Karpas-422 (cell line): ENCODE measurements around the gene ZNF652. TPM values are rescaled to one million over a fixed set of nuclear protein-coding genes. Genes with fewer than 3 reads are reported as not detected.

ENCODE experiments used
- DNase-seq: peaks from one replicate; pipeline ENCODE4 v3.0.0-alpha.2; 2015
- H2AFZ ChIP-seq: fragments of 200-600 bp; sonication (generic); 2 replicates; pipeline ENCODE4 v1.6.1; 2014; ENCODE audit warnings: antibody characterized with exemption, low read length, mixed read lengths
- H3K27ac ChIP-seq: fragments of 200-600 bp; sonication (generic); 2 replicates; pipeline ENCODE4 v1.5.1; 2014; ENCODE audit warnings: mild to moderate bottlenecking, low read length, moderate library complexity
- H3K27me3 ChIP-seq: fragments of 200-600 bp; sonication (generic); 2 replicates; pipeline ENCODE4 v1.6.1; 2014; ENCODE audit warnings: low read length, mixed read lengths
- H3K36me3 ChIP-seq: fragments of 200-600 bp; sonication (generic); 2 replicates; pipeline ENCODE4 v1.6.1; 2014; ENCODE audit warnings: low read length, mixed read lengths; ENCODE audit not compliant: insufficient read depth
- H3K4me1 ChIP-seq: fragments of 200-600 bp; sonication (generic); 2 replicates; pipeline ENCODE4 v1.6.1; 2014; ENCODE audit warnings: mild to moderate bottlenecking, low read length, mixed read lengths
- H3K4me2 ChIP-seq: fragments of 200-600 bp; sonication (generic); 2 replicates; pipeline ENCODE4 v1.6.1; 2014; ENCODE audit warnings: low read length, low read depth, mild to moderate bottlenecking; ENCODE audit not compliant: poor library complexity, severe bottlenecking
- H3K4me3 ChIP-seq: fragments of 200-600 bp; sonication (generic); 2 replicates; pipeline ENCODE4 v1.5.1; 2014; ENCODE audit warnings: mild to moderate bottlenecking, antibody characterized with exemption, low read length, mixed read lengths
- H3K79me2 ChIP-seq: fragments of 200-600 bp; sonication (generic); 2 replicates; pipeline ENCODE4 v1.6.1; 2014; ENCODE audit warnings: mild to moderate bottlenecking, low read length, mixed read lengths
- H3K9ac ChIP-seq: fragments of 200-600 bp; sonication (generic); 2 replicates; pipeline ENCODE4 v1.6.0; 2014; ENCODE audit warnings: low read length
- H3K9me2 ChIP-seq: fragments of 200-600 bp; sonication (generic), shearing (Covaris generic); replicated peaks from 2 replicates; pipeline ENCODE4 v1.6.0; 2014; ENCODE audit warnings: mild to moderate bottlenecking, low read length, moderate library complexity; ENCODE audit not compliant: insufficient read depth
- H3K9me3 ChIP-seq: fragments of 300-700, 200-600 bp; sonication (generic); 2 replicates; pipeline ENCODE4 v1.6.1; 2014; ENCODE audit warnings: low read length, mixed read lengths
- H4K20me1 ChIP-seq: fragments of 200-600 bp; sonication (generic); 2 replicates; pipeline ENCODE4 v1.6.1; 2014; ENCODE audit warnings: mild to moderate bottlenecking, antibody characterized with exemption, low read length, low read depth; ENCODE audit not compliant: insufficient read depth
- total RNA-seq: library from RNA; depleted of rRNA; stranded (reverse); fragments of >200 nt; shearing (Covaris generic); gene quantifications from 2 replicates; pipeline ENCODE4 v1.2.3, GENCODE V29; 2014; ENCODE audit warnings: low replicate concordance; rRNA removed

The ZNF652 gene
- 47.7 and 84.1 TPM in 2 replicates for total RNA-seq

DNA sequence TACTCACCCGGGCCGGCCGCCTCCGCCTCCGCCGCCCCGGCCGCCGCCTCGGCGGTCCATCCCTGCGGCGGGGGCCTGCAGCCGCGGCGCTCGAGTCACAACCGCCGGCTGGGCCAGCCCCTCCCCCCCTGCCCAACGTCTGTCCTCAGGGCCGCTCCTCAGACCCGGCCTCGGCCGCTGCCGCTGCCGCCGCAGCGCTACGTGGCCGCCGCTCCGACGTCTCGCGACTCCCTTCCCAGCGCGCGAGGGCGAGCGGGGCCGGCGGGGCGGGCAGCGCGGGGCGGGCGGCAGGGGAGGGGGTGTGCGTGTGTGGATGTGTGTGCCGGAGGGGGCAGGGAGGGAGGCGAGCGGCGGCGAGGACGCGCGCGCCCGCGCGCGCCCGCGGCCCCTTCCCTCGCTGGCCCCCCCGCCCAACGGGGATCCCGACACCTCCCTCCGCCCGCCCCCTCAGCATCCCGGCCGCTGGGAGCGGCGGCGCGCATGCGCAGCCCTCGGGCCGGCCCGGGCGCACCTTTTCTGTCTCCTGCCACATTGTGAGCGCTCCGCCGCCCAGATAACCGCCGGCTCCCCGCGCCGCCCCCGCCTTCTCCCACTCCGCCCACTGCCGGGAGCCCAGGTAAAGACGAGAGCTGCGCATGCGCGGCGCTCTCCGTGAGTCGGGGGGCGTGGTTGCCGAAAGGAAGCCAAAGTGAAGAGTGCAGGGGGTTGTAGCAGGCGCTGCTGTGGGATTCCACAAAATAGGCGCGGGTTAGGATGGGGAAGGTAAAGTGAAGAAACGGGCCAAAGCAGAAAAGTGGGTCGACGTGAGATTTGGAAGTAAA is at the start of gene ZNF652:
TSS of gene ZNF652 (minus strand) at position 349 of the 821 bp plus-strand sequence. CDS start 44,525 bp downstream, outside the sequence.
- H3K9ac ChIP-seq: peak within 1 kb of the TSS; percentile 96
- H3K4me2 ChIP-seq: peak within 1 kb of the TSS; percentile 98
- peak within 1 kb of the TSS; percentile 89 for H3K4me3 ChIP-seq
- no peaks in the 10 kb centered on the region for H3K9me3 ChIP-seq
- DNase-seq: peak; percentile 99
- peak within 1 kb of the TSS; percentile 96 for H3K27ac ChIP-seq
- H3K79me2 ChIP-seq: peaks cover 45% of the 10 kb centered on the region
- H3K36me3 ChIP-seq: no peaks in the 10 kb centered on the region
- peak within 1 kb of the TSS; percentile 88 for H2AFZ ChIP-seq
- H3K27me3 ChIP-seq: no peaks in the 10 kb centered on the region
- no peaks in the 10 kb centered on the region for H3K9me2 ChIP-seq
- H3K4me1 ChIP-seq: peaks cover 51% of the 10 kb centered on the region
- H4K20me1 ChIP-seq: peaks cover 28% of the 10 kb centered on the region

DNA sequence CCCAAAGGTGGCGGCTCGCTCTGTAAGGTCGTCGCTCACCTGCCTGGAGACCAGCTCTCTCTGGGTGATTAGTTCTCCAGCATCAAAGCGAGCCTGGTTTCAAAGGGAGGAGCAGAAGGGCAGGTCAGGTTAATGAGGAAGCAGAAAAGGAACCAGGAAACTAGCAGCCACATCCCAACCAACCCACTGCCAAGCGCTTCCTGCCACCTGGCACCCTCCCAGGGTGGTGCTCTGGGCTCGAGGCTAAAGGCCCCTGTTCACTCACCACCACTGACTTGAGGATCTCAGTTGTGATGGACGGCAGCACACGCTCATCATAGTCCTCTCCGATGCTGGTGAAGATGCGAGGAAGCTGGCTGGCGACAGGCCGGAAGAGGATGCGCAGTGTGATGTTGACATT is 47.0 kb upstream of the ZNF652 start:
- H3K4me2 ChIP-seq: no peak overlapping the region
- H3K9me3 ChIP-seq: no peaks in the 10 kb centered on the region
- no peak overlapping the region for H3K27ac ChIP-seq
- H3K4me3 ChIP-seq: no peak overlapping the region
- peaks cover 8% of the 10 kb centered on the region for H3K4me1 ChIP-seq
- H3K79me2 ChIP-seq: peaks cover 23% of the 10 kb centered on the region
- H3K36me3 ChIP-seq: peaks cover 57% of the 10 kb centered on the region
- no peak overlapping the region for H2AFZ ChIP-seq
- H4K20me1 ChIP-seq: peaks cover 3% of the 10 kb centered on the region; the same call in 1 of the 2 replicates
- H3K9me2 ChIP-seq: no peaks in the 10 kb centered on the region
- H3K9ac ChIP-seq: no peak overlapping the region
- no peaks in the 10 kb centered on the region for H3K27me3 ChIP-seq
- DNase-seq: no peak

DNA sequence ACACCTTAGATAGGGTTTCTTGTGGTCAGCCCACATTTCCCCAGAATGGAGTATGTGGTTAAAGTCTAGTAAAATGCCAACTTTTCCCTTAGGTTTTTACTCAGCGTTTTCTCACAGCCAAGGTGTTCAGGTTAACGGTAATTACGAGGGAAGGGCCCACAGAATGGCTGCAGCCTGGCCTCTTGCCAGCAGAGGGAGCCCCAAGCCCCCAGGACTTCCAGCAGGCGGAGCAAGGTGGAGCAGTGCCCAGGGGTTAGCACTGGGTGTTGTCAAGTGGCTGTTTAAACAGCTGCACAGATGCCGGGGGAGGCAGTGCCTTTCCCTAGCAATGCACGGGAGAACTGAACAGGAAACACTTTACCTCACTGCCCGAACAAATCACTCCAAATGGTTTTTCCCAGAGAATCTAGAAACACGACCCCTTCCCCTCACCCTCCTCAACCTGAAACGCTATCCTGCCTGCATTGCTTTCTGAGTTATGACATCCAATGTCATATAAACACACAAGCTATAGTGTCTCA is 46.0 kb upstream of the ZNF652 start:
- Histone ChIP-seq H3K27ac (no peak overlapping the region), H4K20me1 (peaks cover 3% of the 10 kb centered on the region; the same call in 1 of the 2 replicates), H3K4me2 (no peak overlapping the region), H2AFZ (no peak overlapping the region), H3K4me3 (no peak overlapping the region), H3K27me3 (no peaks in the 10 kb centered on the region), H3K9me3 (no peaks in the 10 kb centered on the region), H3K9ac (no peak overlapping the region), H3K79me2 (peaks cover 13% of the 10 kb centered on the region), H3K36me3 (peaks cover 58% of the 10 kb centered on the region), H3K9me2 (no peaks in the 10 kb centered on the region), H3K4me1 (no peaks in the 10 kb centered on the region; the same call in 1 of the 2 replicates)
- peak; percentile 94 for DNase-seq

DNA sequence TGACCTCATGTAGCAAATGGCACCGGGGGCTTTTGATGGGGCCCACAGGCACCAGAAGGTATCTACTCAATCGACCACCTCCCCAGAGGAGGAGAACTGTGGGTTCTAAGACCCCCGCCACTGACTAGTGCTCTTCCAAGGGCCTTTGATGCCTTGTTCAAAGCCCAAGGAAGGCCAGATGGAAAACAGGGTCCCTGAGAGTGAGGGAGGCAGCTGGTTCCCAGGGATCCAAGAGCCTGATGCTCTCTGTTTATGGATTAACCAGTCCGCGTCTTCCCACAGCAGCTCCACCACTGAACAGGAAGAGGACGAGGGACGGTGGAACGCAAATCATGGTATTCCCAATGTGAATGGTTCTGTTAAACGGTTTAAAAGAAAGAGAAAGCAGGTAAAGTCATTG is 45.0 kb upstream of the ZNF652 start:
- no peak overlapping the region for H2AFZ ChIP-seq
- H3K27me3 ChIP-seq: no peaks in the 10 kb centered on the region
- H3K9ac ChIP-seq: no peak overlapping the region
- no peak overlapping the region for H3K27ac ChIP-seq
- peaks cover 3% of the 10 kb centered on the region; the same call in 1 of the 2 replicates for H4K20me1 ChIP-seq
- H3K9me2 ChIP-seq: no peaks in the 10 kb centered on the region
- no peaks in the 10 kb centered on the region for H3K9me3 ChIP-seq
- peaks cover 52% of the 10 kb centered on the region for H3K36me3 ChIP-seq
- no peak overlapping the region for H3K4me3 ChIP-seq
- no peak overlapping the region for H3K4me2 ChIP-seq
- H3K4me1 ChIP-seq: no peaks in the 10 kb centered on the region
- DNase-seq: no peak
- peaks cover 4% of the 10 kb centered on the region for H3K79me2 ChIP-seq

DNA sequence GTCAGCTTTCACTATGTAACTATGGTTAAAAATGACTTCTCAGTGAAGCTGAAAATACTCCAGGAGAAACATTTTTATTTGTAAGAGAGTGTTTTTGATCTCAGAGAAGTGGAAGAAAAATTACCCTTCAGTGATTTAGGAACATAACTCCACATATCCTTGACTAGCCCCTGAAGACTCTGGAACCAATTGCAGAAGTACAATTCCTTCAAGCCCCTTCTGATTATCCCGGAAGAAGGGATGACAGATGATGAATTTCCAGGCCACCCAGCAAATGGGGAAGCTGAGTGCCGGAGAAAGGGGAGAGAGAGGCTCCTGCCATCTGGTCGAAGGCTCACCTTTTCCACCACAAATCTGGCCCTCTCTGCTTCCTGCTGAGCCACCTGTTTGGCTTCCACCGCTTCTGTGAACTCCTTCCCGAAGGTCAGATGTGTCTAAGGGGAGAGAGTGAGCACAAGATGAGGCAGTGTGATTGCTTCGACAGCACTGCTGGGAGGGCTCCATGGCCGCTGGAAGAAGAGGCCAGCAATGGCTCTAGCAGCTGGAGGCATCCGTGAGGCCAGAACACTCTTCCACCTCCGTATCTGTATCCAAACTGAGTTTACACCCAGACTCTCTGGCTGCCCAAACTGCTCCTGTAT is 44.5 kb upstream of the ZNF652 start:
- Histone ChIP-seq H3K9ac (no peak overlapping the region), H3K4me1 (no peaks in the 10 kb centered on the region), H4K20me1 (peaks cover 1% of the 10 kb centered on the region; the same call in 1 of the 2 replicates), H3K27me3 (no peaks in the 10 kb centered on the region), H3K9me3 (no peaks in the 10 kb centered on the region), H3K4me3 (no peak overlapping the region), H3K9me2 (no peaks in the 10 kb centered on the region), H3K79me2 (no peaks in the 10 kb centered on the region), H3K27ac (no peak overlapping the region), H3K36me3 (peaks cover 46% of the 10 kb centered on the region), H2AFZ (no peak overlapping the region), H3K4me2 (no peak overlapping the region)
- DNase-seq: no peak

DNA sequence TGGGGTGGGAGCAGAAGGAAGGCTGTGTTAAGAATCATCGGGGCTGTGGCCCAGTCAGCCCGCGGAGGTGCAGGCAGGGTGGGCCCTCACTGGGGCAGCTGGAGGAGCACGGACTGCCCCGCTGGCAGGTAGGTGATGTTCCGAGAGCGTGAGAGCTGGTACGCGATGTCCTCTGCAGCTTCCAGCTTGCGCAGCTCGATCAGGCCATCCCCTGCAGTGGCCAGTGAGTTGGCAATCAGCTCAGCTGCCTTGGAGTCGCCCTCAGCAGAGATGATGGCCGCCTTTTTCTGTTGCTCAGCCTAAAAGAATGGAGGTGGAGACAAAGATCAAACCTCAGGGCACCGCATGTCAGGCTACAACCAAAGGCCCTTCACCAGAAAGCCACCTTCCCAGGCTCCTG is 42.9 kb upstream of the ZNF652 start:
- no peak overlapping the region for H3K27ac ChIP-seq

DNA sequence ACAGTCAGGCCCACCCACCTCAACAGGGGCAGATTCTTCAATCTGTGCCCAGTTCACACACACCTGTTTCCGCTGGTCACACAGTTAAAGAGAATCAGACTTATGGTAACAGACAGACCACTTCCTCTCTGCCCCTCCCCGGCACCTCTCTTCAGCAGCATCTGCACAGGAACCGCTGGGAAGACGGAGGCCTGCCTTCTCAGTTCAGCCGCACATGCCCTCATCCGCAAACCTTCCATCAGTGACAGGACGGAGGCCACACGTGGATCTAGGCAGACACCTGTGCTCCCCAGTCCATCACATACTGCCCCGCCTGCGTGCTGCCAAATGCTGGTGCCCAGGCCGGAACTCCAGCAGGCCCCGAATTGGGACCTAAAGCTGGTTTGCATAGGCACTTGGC is 42.3 kb upstream of the ZNF652 start:
- Histone ChIP-seq H3K27me3 (no peaks in the 10 kb centered on the region), H3K4me1 (no peaks in the 10 kb centered on the region), H3K9ac (no peak overlapping the region), H3K9me3 (no peaks in the 10 kb centered on the region), H3K27ac (no peak overlapping the region), H2AFZ (no peak overlapping the region), H3K4me3 (no peak overlapping the region), H3K79me2 (no peaks in the 10 kb centered on the region), H3K4me2 (no peak overlapping the region), H3K9me2 (no peaks in the 10 kb centered on the region), H4K20me1 (no peaks in the 10 kb centered on the region; the same call in 1 of the 2 replicates), H3K36me3 (peaks cover 37% of the 10 kb centered on the region; the same call in 1 of the 2 replicates)
- DNase-seq: peak; percentile 34

More for the DNA sequence above, 42.9 kb upstream of the ZNF652 start:
- H3K79me2 ChIP-seq: no peaks in the 10 kb centered on the region
- H3K4me2 ChIP-seq: no peak overlapping the region
- no peak for DNase-seq
- H3K4me3 ChIP-seq: no peak overlapping the region
- no peak overlapping the region for H3K9ac ChIP-seq
- H3K9me2 ChIP-seq: no peaks in the 10 kb centered on the region
- H4K20me1 ChIP-seq: no peaks in the 10 kb centered on the region; the same call in 1 of the 2 replicates
- no peaks in the 10 kb centered on the region for H3K4me1 ChIP-seq
- H3K36me3 ChIP-seq: peaks cover 37% of the 10 kb centered on the region; the same call in 1 of the 2 replicates
- no peaks in the 10 kb centered on the region for H3K27me3 ChIP-seq
- H2AFZ ChIP-seq: no peak overlapping the region
- H3K9me3 ChIP-seq: no peaks in the 10 kb centered on the region
